Panc1 (cell line): Measurements from ENCODE around the gene EIF4E1B.

Source experiments
- CTCF ChIP-seq: fragments of 450-650 bp; IDR thresholded peaks from 2 replicates; pipeline ENCODE4 v1.5.1; 2017; ENCODE audit warnings: mild to moderate bottlenecking
- POLR2AphosphoS5 ChIP-seq: IDR thresholded peaks from 2 replicates; pipeline ENCODE4 v1.6.1; 2012; ENCODE audit warnings: mild to moderate bottlenecking, low read depth, low read length, moderate library complexity
- SIN3A ChIP-seq: IDR thresholded peaks from 2 replicates; pipeline ENCODE4 v1.6.1; 2012; ENCODE audit warnings: low read depth, mild to moderate bottlenecking, low read length, moderate library complexity, borderline replicate concordance; ENCODE audit not compliant: insufficient read depth

GRCh38 chr5:176608142-176608705, 22.3 kb upstream of the EIF4E1B start:
- no peak for TF ChIP-seq CTCF
- no peak for TF ChIP-seq POLR2AphosphoS5
- TF ChIP-seq SIN3A, result no peak
